ENCODE results near the gene AQP7.
"Not testable (repeated sequence)": the region's sequence is repeated elsewhere in the genome, so short reads cannot be mapped to it uniquely, and the experiment has no call there.

Gene AQP7

GRCh38 chr9:33393581-33393980 is 8.8 kb downstream of the AQP7 start:
- no peaks in the 10 kb centered on the region for H3K9me3 ChIP-seq (ENCODE audit: insufficient read depth, low read length)
- no peaks in the 10 kb centered on the region for H3K4me1 ChIP-seq (ENCODE audit: low read length)
- no peak overlapping the region for H3K9ac ChIP-seq (ENCODE audit: low read length)
- no peak overlapping the region for H2AFZ ChIP-seq (ENCODE audit: low read depth, low read length)
- no peak overlapping the region for H3K4me3 ChIP-seq (ENCODE audit: low read length)
- no peaks in the 10 kb centered on the region for H3K36me3 ChIP-seq (replicated peaks; ENCODE audit: low read depth, low read length)
- no peaks in the 10 kb centered on the region for H3K79me2 ChIP-seq (ENCODE audit: low read length)
- H4K20me1 ChIP-seq (ENCODE audit: insufficient read depth, low read length) = no peaks in the 10 kb centered on the region
- TF ChIP-seq EZH2phosphoT487 (IDR thresholded peaks at IDR 0.05; ENCODE audit: low read depth) = no peak
- H3K4me2 ChIP-seq (ENCODE audit: low read length) = no peak overlapping the region
- no peak overlapping the region for H3K27ac ChIP-seq (ENCODE audit: low read length)
- H3K27me3 ChIP-seq (ENCODE audit: low read depth, low read length) = no peaks in the 10 kb centered on the region

DNA sequence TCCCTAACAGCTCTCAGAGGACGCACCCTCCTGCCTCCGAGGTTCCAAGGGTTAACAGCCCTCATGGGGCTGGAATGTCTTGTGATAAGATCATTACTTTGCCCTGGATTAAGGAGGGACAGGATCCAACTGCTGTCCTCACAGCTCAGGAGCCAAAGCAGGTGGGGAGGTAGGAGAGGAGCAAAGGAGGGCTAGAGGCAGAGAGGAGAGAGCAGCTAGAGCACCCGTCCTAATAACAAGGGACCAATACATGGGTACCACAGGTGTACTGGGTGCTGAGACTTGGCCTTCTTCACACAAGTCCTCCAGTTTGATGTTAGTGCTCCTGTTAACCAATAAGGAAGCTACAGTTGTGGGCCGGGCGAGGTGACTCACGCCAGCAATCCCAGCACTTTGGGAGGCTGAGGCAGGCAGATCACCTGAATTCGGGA is 9.8 kb downstream of the AQP7 start:
- H3K4me2 ChIP-seq (ENCODE audit: low read length); H3K36me3 ChIP-seq (replicated peaks; ENCODE audit: low read depth, low read length); H3K79me2 ChIP-seq (ENCODE audit: low read length); H3K4me1 ChIP-seq (ENCODE audit: low read length); H2AFZ ChIP-seq (ENCODE audit: low read depth, low read length); H4K20me1 ChIP-seq (ENCODE audit: insufficient read depth, low read length); H3K9ac ChIP-seq (ENCODE audit: low read length); H3K4me3 ChIP-seq (ENCODE audit: low read length); H3K27ac ChIP-seq (ENCODE audit: low read length); H3K27me3 ChIP-seq (ENCODE audit: low read depth, low read length); H3K9me3 ChIP-seq (ENCODE audit: insufficient read depth, low read length): not testable (repeated sequence)

- H3K4me2 ChIP-seq (ENCODE audit: low read length); H3K9ac ChIP-seq (ENCODE audit: low read length); H2AFZ ChIP-seq (ENCODE audit: low read depth, low read length); H3K4me1 ChIP-seq (ENCODE audit: low read length); H3K79me2 ChIP-seq (ENCODE audit: low read length); H3K27ac ChIP-seq (ENCODE audit: low read length); H4K20me1 ChIP-seq (ENCODE audit: insufficient read depth, low read length); H3K4me3 ChIP-seq (ENCODE audit: low read length); H3K27me3 ChIP-seq (ENCODE audit: low read depth, low read length); H3K36me3 ChIP-seq (replicated peaks; ENCODE audit: low read depth, low read length); H3K9me3 ChIP-seq (ENCODE audit: insufficient read depth, low read length): not testable (repeated sequence)
Measured at GRCh38 chr9:33391111-33391771, 11.1 kb downstream of the AQP7 start.

GRCh38 chr9:33388110-33388994 is 14.0 kb downstream of the AQP7 start:
- Histone ChIP-seq H3K4me1 (ENCODE audit: low read length) (no peaks in the 10 kb centered on the region), H3K27ac (ENCODE audit: low read length) (no peak overlapping the region), H4K20me1 (ENCODE audit: insufficient read depth, low read length) (no peaks in the 10 kb centered on the region), H2AFZ (ENCODE audit: low read depth, low read length) (no peak overlapping the region), H3K9me3 (ENCODE audit: insufficient read depth, low read length) (no peaks in the 10 kb centered on the region), H3K79me2 (ENCODE audit: low read length) (no peaks in the 10 kb centered on the region), H3K9ac (ENCODE audit: low read length) (no peak overlapping the region), H3K36me3 (replicated peaks; ENCODE audit: low read depth, low read length) (no peaks in the 10 kb centered on the region), H3K4me3 (ENCODE audit: low read length) (no peak overlapping the region), H3K27me3 (ENCODE audit: low read depth, low read length) (no peaks in the 10 kb centered on the region), H3K4me2 (ENCODE audit: low read length) (no peak overlapping the region)
- TF ChIP-seq EZH2phosphoT487 (IDR thresholded peaks at IDR 0.05; ENCODE audit: low read depth) (no peak), CTCF (IDR thresholded peaks at IDR 0.05; ENCODE audit: low read depth, low read length) (no peak)

DNA sequence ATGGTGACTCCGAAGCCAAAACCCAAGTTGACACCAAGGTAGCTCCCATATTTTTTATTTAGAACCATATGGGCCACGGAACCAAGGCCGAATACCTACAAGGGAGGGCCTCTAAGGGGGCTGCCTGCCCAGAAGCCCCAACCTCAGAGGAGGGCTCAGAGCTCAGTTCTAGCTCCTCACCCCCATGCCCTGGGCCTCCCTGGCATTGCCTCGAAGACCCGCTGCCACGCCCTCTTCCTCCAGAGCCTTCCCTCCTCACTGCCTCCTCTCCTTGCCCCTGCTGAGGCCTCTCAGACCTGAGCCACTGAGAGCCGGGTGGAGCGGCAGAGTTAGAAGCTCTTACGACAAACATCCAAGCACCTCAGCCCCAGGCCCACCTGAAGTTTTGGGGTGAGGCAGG is 15.4 kb downstream of the AQP7 start:
- not testable (repeated sequence) for H3K9ac ChIP-seq (ENCODE audit: low read length); H3K9me3 ChIP-seq (ENCODE audit: insufficient read depth, low read length); H3K36me3 ChIP-seq (replicated peaks; ENCODE audit: low read depth, low read length); H2AFZ ChIP-seq (ENCODE audit: low read depth, low read length); H3K79me2 ChIP-seq (ENCODE audit: low read length); H3K4me2 ChIP-seq (ENCODE audit: low read length); H3K4me1 ChIP-seq (ENCODE audit: low read length); H3K27me3 ChIP-seq (ENCODE audit: low read depth, low read length); H3K27ac ChIP-seq (ENCODE audit: low read length); H3K4me3 ChIP-seq (ENCODE audit: low read length); H4K20me1 ChIP-seq (ENCODE audit: insufficient read depth, low read length)

DNA sequence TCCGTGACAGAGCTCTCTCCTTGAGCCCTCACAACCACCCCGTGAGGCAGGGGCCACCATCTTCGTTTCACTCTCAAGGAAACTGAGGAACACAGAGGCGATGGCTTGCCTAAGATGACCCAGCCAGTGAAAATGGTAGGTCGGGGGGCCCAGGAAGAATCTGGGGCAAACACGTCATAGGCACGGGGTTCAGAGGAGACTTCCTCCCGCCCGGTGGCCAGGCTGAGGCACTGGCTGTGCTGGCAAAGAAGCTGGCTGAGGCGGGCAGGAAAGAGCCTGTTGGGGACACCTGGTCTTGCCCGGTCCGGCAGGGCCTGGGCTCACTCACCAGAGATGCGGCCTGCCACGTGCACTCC is 15.7 kb downstream of the AQP7 start:
- not testable (repeated sequence) for H3K27ac ChIP-seq (ENCODE audit: low read length); H3K27me3 ChIP-seq (ENCODE audit: low read depth, low read length); H3K4me1 ChIP-seq (ENCODE audit: low read length); H3K4me3 ChIP-seq (ENCODE audit: low read length); H3K9ac ChIP-seq (ENCODE audit: low read length); H3K36me3 ChIP-seq (replicated peaks; ENCODE audit: low read depth, low read length); H2AFZ ChIP-seq (ENCODE audit: low read depth, low read length); H3K4me2 ChIP-seq (ENCODE audit: low read length); H3K9me3 ChIP-seq (ENCODE audit: insufficient read depth, low read length); H4K20me1 ChIP-seq (ENCODE audit: insufficient read depth, low read length); H3K79me2 ChIP-seq (ENCODE audit: low read length)

DNA sequence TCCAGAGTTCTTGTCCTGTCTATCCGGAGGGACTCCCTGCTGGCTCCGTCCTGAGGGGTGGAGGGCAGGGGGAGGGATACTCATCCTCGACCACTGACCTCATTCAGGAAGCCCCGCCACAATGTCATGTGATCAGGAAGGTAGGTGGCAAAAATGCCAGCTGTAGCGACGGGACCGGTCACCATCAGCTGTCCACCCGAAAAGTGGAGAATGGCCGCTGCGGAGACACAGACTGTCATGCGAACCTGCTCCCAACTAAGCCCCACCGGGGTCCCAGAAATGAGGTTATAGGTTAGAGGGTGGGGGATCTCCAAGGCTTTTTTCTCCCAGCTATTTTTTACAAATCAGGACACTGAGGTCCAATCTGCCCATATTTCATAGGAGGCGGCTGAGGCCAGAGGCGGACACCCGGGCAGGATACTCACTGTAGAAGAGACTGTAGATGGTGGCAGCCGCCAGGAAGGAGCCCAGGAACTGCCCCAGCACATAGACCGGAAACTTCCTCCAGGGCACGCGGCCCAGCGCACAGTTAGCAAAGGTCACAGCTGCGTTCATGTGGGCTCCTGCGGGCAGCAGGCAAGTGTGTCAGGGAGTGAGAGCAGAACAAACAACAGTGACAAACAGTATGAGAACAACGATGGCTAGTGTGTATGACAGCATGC is 16.3 kb downstream of the AQP7 start:
- not testable (repeated sequence) for H3K36me3 ChIP-seq (replicated peaks; ENCODE audit: low read depth, low read length); H4K20me1 ChIP-seq (ENCODE audit: insufficient read depth, low read length); H3K9ac ChIP-seq (ENCODE audit: low read length); H3K27me3 ChIP-seq (ENCODE audit: low read depth, low read length); H3K27ac ChIP-seq (ENCODE audit: low read length); H3K4me1 ChIP-seq (ENCODE audit: low read length); H2AFZ ChIP-seq (ENCODE audit: low read depth, low read length); H3K4me2 ChIP-seq (ENCODE audit: low read length); H3K79me2 ChIP-seq (ENCODE audit: low read length); H3K4me3 ChIP-seq (ENCODE audit: low read length); H3K9me3 ChIP-seq (ENCODE audit: insufficient read depth, low read length)

- H3K4me2 ChIP-seq (ENCODE audit: low read length); H4K20me1 ChIP-seq (ENCODE audit: insufficient read depth, low read length); H3K4me3 ChIP-seq (ENCODE audit: low read length); H3K27me3 ChIP-seq (ENCODE audit: low read depth, low read length); H2AFZ ChIP-seq (ENCODE audit: low read depth, low read length); H3K9ac ChIP-seq (ENCODE audit: low read length); H3K9me3 ChIP-seq (ENCODE audit: insufficient read depth, low read length); H3K79me2 ChIP-seq (ENCODE audit: low read length); H3K36me3 ChIP-seq (replicated peaks; ENCODE audit: low read depth, low read length); H3K4me1 ChIP-seq (ENCODE audit: low read length); H3K27ac ChIP-seq (ENCODE audit: low read length): not testable (repeated sequence)
Measured at GRCh38 chr9:33385536-33385935, 16.8 kb downstream of the AQP7 start.
